WERI-Rb-1 (cell line): ENCODE data around the gene NOP58.

Experiments
- DNase-seq: peaks from one replicate; pipeline ENCODE4 v3.0.0-alpha.2; 2020
- H3K27ac ChIP-seq: fragments of 250-450 bp; sonication (Bioruptor Pico); 2 replicates; pipeline ENCODE4 v1.5.1; 2020; ENCODE audit warnings: mild to moderate bottlenecking, moderate library complexity
- H3K27me3 ChIP-seq: fragments of 250-450 bp; sonication (Bioruptor Pico); 2 replicates; pipeline ENCODE4 v1.5.1; 2021; ENCODE audit warnings: mild to moderate bottlenecking, low read depth, moderate library complexity; ENCODE audit not compliant: insufficient read depth, severe bottlenecking
- H3K36me3 ChIP-seq: fragments of 250-450 bp; sonication (Bioruptor Pico); 2 replicates; pipeline ENCODE4 v1.5.1; 2020; ENCODE audit warnings: mild to moderate bottlenecking, moderate library complexity
- H3K4me3 ChIP-seq: 2 replicates; pipeline ENCODE4 v1.5.1; 2011; ENCODE audit warnings: low read depth, mild to moderate bottlenecking, control low read depth, low read length
- H3K9me3 ChIP-seq: fragments of 250-450 bp; sonication (Bioruptor Pico); 2 replicates; pipeline ENCODE4 v1.5.1; 2021; ENCODE audit warnings: mild to moderate bottlenecking, moderate library complexity; ENCODE audit not compliant: severe bottlenecking
- CTCF ChIP-seq: IDR thresholded peaks from 2 replicates; pipeline ENCODE4 v1.5.1; 2011; ENCODE audit warnings: low read depth, mild to moderate bottlenecking, control low read depth, inconsistent platforms, low read length

NOP58 gene

GRCh38 chr2:202337706-202338346, 72.3 kb downstream of the NOP58 start:
- no peak for TF ChIP-seq CTCF
- H3K36me3 ChIP-seq = no peaks in the 10 kb centered on the region
- H3K9me3 ChIP-seq = no peaks in the 10 kb centered on the region
- H3K27ac ChIP-seq = no peak overlapping the region
- peak; percentile 10 for DNase-seq
- H3K4me3 ChIP-seq = no peak overlapping the region
- H3K27me3 ChIP-seq = no peaks in the 10 kb centered on the region

- Histone ChIP-seq H3K27me3 (no peaks in the 10 kb centered on the region), H3K27ac (no peak overlapping the region), H3K36me3 (no peaks in the 10 kb centered on the region), H3K9me3 (no peaks in the 10 kb centered on the region), H3K4me3 (no peak overlapping the region)
- no peak for DNase-seq
- TF ChIP-seq CTCF = no peak
Observed at GRCh38 chr2:202339071-202339870, 73.7 kb downstream of the NOP58 start.

GRCh38 chr2:202344178-202344577, 78.6 kb downstream of the NOP58 start:
- no peak for TF ChIP-seq CTCF
- Histone ChIP-seq H3K27ac (no peak overlapping the region), H3K9me3 (no peaks in the 10 kb centered on the region), H3K4me3 (no peak overlapping the region), H3K36me3 (no peaks in the 10 kb centered on the region), H3K27me3 (no peaks in the 10 kb centered on the region)
- no peak for DNase-seq

- no peak for TF ChIP-seq CTCF
- no peak for DNase-seq
- H3K9me3 ChIP-seq = no peaks in the 10 kb centered on the region
- no peak overlapping the region for H3K27ac ChIP-seq
- no peaks in the 10 kb centered on the region for H3K27me3 ChIP-seq
- no peaks in the 10 kb centered on the region for H3K36me3 ChIP-seq
- no peak overlapping the region for H3K4me3 ChIP-seq
Observed at GRCh38 chr2:202346180-202346579, 80.6 kb downstream of the NOP58 start.
